ENCODE data around the gene LRP6.

DNA sequence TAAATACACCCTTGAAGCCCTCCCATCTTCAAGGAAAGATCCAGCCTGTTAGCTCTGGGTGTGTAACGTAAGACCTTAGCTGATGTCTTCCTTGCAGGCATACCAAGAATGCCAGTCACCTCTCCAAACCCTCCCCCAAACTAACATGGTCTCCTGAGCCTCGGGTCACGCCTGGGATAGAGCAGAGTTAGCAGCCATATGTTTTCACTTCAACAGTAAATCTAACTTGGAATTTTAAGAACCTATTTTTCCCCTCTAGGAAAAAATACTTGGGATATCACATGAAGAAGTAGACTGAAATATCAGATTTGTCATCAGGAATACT lies 168.2 kb downstream of the LRP6 start:
- no peak for TF ChIP-seq POLR2A (IDR thresholded peaks at IDR 0.05)
- TF ChIP-seq, protein P1, sequence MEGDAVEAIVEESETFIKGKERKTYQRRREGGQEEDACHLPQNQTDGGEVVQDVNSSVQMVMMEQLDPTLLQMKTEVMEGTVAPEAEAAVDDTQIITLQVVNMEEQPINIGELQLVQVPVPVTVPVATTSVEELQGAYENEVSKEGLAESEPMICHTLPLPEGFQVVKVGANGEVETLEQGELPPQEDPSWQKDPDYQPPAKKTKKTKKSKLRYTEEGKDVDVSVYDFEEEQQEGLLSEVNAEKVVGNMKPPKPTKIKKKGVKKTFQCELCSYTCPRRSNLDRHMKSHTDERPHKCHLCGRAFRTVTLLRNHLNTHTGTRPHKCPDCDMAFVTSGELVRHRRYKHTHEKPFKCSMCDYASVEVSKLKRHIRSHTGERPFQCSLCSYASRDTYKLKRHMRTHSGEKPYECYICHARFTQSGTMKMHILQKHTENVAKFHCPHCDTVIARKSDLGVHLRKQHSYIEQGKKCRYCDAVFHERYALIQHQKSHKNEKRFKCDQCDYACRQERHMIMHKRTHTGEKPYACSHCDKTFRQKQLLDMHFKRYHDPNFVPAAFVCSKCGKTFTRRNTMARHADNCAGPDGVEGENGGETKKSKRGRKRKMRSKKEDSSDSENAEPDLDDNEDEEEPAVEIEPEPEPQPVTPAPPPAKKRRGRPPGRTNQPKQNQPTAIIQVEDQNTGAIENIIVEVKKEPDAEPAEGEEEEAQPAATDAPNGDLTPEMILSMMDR (IDR thresholded peaks at IDR 0.05) = no peak
